ENCODE data around the gene COA8.

DNA sequence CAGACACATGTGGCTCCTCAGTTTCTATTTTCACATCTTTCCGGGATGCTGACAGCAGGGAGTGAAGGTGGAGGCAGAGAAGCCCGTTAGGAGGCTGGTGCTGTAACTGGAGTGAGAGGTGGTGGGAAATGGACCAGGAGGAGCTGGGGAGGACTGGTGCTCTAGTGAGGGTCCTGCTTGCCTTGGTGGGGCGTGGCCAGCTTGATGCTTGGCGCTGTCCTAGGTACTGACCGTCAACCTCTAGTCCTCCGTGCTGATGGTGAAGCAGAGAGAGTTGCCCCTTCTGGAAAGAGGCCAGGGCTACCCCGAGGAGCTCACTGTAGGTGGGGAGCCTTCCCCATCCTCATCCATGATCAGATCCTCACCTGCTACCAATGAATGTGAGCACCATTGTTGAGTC, 32.4 kb upstream of the COA8 start:
- TF ChIP-seq, protein P1, sequence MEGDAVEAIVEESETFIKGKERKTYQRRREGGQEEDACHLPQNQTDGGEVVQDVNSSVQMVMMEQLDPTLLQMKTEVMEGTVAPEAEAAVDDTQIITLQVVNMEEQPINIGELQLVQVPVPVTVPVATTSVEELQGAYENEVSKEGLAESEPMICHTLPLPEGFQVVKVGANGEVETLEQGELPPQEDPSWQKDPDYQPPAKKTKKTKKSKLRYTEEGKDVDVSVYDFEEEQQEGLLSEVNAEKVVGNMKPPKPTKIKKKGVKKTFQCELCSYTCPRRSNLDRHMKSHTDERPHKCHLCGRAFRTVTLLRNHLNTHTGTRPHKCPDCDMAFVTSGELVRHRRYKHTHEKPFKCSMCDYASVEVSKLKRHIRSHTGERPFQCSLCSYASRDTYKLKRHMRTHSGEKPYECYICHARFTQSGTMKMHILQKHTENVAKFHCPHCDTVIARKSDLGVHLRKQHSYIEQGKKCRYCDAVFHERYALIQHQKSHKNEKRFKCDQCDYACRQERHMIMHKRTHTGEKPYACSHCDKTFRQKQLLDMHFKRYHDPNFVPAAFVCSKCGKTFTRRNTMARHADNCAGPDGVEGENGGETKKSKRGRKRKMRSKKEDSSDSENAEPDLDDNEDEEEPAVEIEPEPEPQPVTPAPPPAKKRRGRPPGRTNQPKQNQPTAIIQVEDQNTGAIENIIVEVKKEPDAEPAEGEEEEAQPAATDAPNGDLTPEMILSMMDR (IDR thresholded peaks at IDR 0.05) = no peak
- TF ChIP-seq POLR2A (IDR thresholded peaks at IDR 0.05) = no peak

Data from heart left ventricle (tissue), 13 donors.